ENCODE data around the gene MAP3K12.

- no peak for TF ChIP-seq CTCF (IDR thresholded peaks at IDR 0.05)
- TF ChIP-seq POLR2AphosphoS5 (IDR thresholded peaks at IDR 0.05), result no peak
These were observed 68.1 kb downstream of the MAP3K12 start for GRCh38 chr12:53431187-53431586.
